CD14-positive monocyte (primary cell): ENCODE measurements around the gene MCM3AP. TPM values are rescaled to one million over a fixed set of nuclear protein-coding genes. Genes with fewer than 3 reads are reported as not detected.
"Not testable (repeated sequence)": the region's sequence is repeated elsewhere in the genome, so short reads cannot be mapped to it uniquely, and the experiment has no call there.

ENCODE experiments used
- DNase-seq, 3 donors: peaks; one replicate each; pipeline ENCODE4 v3.0.0-alpha.2; 2011 to 2022
- H2AFZ ChIP-seq: 2 replicates; pipeline ENCODE4 v1.6.0; 2012; ENCODE audit warnings: mild to moderate bottlenecking, low read depth, low read length, inconsistent platforms; ENCODE audit not compliant: insufficient read depth, poor library complexity, severe bottlenecking
- H3K27ac ChIP-seq, 2 donors: 1 replicate in 1 of 2; 2 replicates in 1 of 2; pipeline ENCODE4 v1.5.1; 2012 to 2013; ENCODE audit warnings: low read length in 2 of 2, control low read depth in 1 of 2, inconsistent platforms in 1 of 2, low read depth in 1 of 2, mild to moderate bottlenecking in 1 of 2
- H3K27me3 ChIP-seq, 2 donors: one replicate each; pipeline versions ENCODE4 v1.6.0 to v1.6.1; 2011 to 2013; ENCODE audit warnings: low read length in 2 of 2; ENCODE audit not compliant: control insufficient read depth in 2 of 2, insufficient read depth in 2 of 2
- H3K36me3 ChIP-seq, 2 donors: replicated peaks in 1 of 2; 1 replicate in 1 of 2; 2 replicates in 1 of 2; pipeline versions ENCODE4 v1.5.1 to v1.6.1; 2012 to 2013; ENCODE audit warnings: low read length in 2 of 2, control low read depth in 1 of 2, inconsistent platforms in 1 of 2, mild to moderate bottlenecking in 1 of 2; ENCODE audit not compliant: insufficient read depth in 2 of 2, control insufficient read depth in 1 of 2
- H3K4me1 ChIP-seq, 2 donors: 1 replicate in 1 of 2; 2 replicates in 1 of 2; pipeline versions ENCODE4 v1.5.1 to v1.6.1; 2012 to 2013; ENCODE audit warnings: low read length in 2 of 2, control low read depth in 1 of 2, inconsistent platforms in 1 of 2, mild to moderate bottlenecking in 1 of 2, moderate library complexity in 1 of 2; ENCODE audit not compliant: insufficient read depth in 2 of 2, control insufficient read depth in 1 of 2
- H3K4me2 ChIP-seq: replicated peaks from 2 replicates; pipeline ENCODE3; 2012; ENCODE audit warnings: low read length, moderate library complexity, mild to moderate bottlenecking; ENCODE audit not compliant: poor library complexity, severe bottlenecking; ENCODE audit errors: extremely low read depth
- H3K4me3 ChIP-seq, 3 experiments: fragments of 200-600 bp in 1 of 3; sonication (generic) in 1 of 3; replicated peaks in 1 of 3; 1 replicate in 2 of 3; 2 replicates in 1 of 3; pipeline ENCODE4 v1.5.1; 2011 to 2013; ENCODE audit warnings: low read length in 3 of 3, mild to moderate bottlenecking in 3 of 3, control low read depth in 2 of 3, low read depth in 2 of 3, inconsistent platforms in 1 of 3, moderate library complexity in 1 of 3
- H3K79me2 ChIP-seq: 2 replicates; pipeline ENCODE4 v1.6.0; 2012; ENCODE audit warnings: mild to moderate bottlenecking, control low read depth, inconsistent platforms, low read length, moderate library complexity; ENCODE audit not compliant: insufficient read depth
- H3K9ac ChIP-seq: 2 replicates; pipeline ENCODE4 v1.6.0; 2017; ENCODE audit warnings: low read length, mild to moderate bottlenecking; ENCODE audit not compliant: insufficient read depth, poor library complexity, severe bottlenecking
- H3K9me3 ChIP-seq, 2 donors: replicated peaks in 1 of 2; 1 replicate in 1 of 2; 2 replicates in 1 of 2; pipeline versions ENCODE4 v1.5.1 to v1.6.1; 2012 to 2013; ENCODE audit warnings: low read length in 2 of 2, control low read depth in 1 of 2; ENCODE audit not compliant: control insufficient read depth in 1 of 2, insufficient read depth in 1 of 2
- H4K20me1 ChIP-seq: 2 replicates; pipeline ENCODE4 v1.6.0; 2012; ENCODE audit warnings: mild to moderate bottlenecking, low read length, control low read depth, moderate library complexity; ENCODE audit not compliant: insufficient read depth
- H3K27ac Mint-ChIP-seq, 7 donors: one replicate each; pipeline ENCODE4 v1.8.0; 2020; ENCODE audit warnings: mild to moderate bottlenecking in 7 of 7, mixed read lengths in 7 of 7, moderate library complexity in 6 of 7, inconsistent platforms in 2 of 7
- H3K27me3 Mint-ChIP-seq, 3 donors: one replicate each; pipeline ENCODE4 v1.8.0; 2021 to 2022; ENCODE audit warnings: low read depth in 3 of 3, mild to moderate bottlenecking in 3 of 3, mixed read lengths in 3 of 3, moderate library complexity in 3 of 3, inconsistent platforms in 1 of 3
- H3K36me3 Mint-ChIP-seq, 2 donors: one replicate each; pipeline ENCODE4 v1.8.0; 2020; ENCODE audit warnings: mixed read lengths in 2 of 2, inconsistent platforms in 1 of 2, mild to moderate bottlenecking in 1 of 2
- H3K4me1 Mint-ChIP-seq: one replicate; pipeline ENCODE4 v1.8.0; 2020; ENCODE audit warnings: mild to moderate bottlenecking, mixed read lengths
- H3K4me3 Mint-ChIP-seq, 2 donors: one replicate each; pipeline ENCODE4 v1.8.0; 2020; ENCODE audit warnings: mild to moderate bottlenecking in 2 of 2, mixed read lengths in 2 of 2, moderate library complexity in 1 of 2
- H3K9me3 Mint-ChIP-seq, 7 donors: one replicate each; pipeline ENCODE4 v1.8.0; 2020 to 2022; ENCODE audit warnings: mixed read lengths in 7 of 7, mild to moderate bottlenecking in 6 of 7, moderate library complexity in 6 of 7, inconsistent platforms in 2 of 7
- WGBS: methylation state at CpG from one replicate; pipeline ENCODE4 v1.1.5; 2013; ENCODE audit warnings: missing lambda C conversion rate; ENCODE audit not compliant: insufficient coverage; 5-methylcytosine and 5-hydroxymethylcytosine counted together
- intact Hi-C, 2 donors: fragments of 100-400 bp; cut with micrococcal nuclease; formaldehyde crosslinking; loops; one replicate each; pipeline versions ENCODE4 v1.15.0 to v1.15.1; 2023
- polyA plus RNA-seq, 3 donors: library from polyadenylated mRNA; depleted of rRNA in 1 of 3; unstranded in 2 of 3; stranded (reverse) in 1 of 3; fragments of 300-500 nt in 2 of 3; fragments of >200 nt in 1 of 3; fragmentation: Illumina TruSeq in 2 of 3; gene quantifications; 1 replicate in 2 of 3; 2 replicates in 1 of 3; pipeline ENCODE4 v1.2.3, GENCODE V29; 2012 to 2021
- TF ChIP-seq, protein P1 (sequence below): fragments of 200-600 bp; IDR thresholded peaks from one replicate; pipeline ENCODE4 v1.8.0; 2022; ENCODE audit warnings: antibody characterized with exemption, mild to moderate bottlenecking

The MCM3AP gene
- polyA plus RNA-seq, 3 donors = 30.9 to 62.4 (median 32.7) TPM

DNA sequence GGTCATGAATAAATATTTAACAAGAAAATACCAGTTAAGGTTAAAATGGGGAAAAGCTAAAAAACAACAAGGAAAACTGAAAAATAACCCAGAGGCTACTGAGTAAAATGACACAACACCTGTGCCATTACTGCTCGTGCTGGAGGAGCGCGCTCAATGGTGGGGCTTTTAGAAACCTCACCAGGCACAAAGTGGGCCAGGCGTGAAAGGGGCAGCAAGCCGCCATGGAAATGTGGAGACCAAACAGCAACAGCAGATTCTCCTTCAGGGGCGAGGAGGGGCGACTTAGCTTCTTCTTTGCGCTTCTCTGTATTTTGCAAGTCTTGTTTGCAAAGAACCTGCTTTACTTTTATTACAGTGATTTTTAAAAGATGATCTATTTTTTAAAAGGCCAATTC lies 82.2 kb downstream of the MCM3AP start:
- H4K20me1 ChIP-seq = no peaks in the 10 kb centered on the region
- WGBS = 93% methylated on average over 5 of the region's 8 CpGs
- no peaks in the 10 kb centered on the region for H3K4me1 ChIP-seq
- H3K4me2 ChIP-seq = no peak overlapping the region
- no peak overlapping the region for H3K27ac ChIP-seq
- peaks cover 2 to 49% of the 10 kb centered on the region in 2 donors for H3K36me3 ChIP-seq
- no peak overlapping the region for H3K4me3 ChIP-seq
- H3K9ac ChIP-seq = no peak overlapping the region
- H3K4me3 Mint-ChIP-seq = no peak overlapping the region
- H3K4me1 Mint-ChIP-seq = no peaks in the 10 kb centered on the region
- no peaks in the 10 kb centered on the region for H3K9me3 ChIP-seq
- intact Hi-C loops = no loop called here
- H3K9me3 Mint-ChIP-seq = no peaks in the 10 kb centered on the region
- H3K36me3 Mint-ChIP-seq = peaks cover 39 to 47% of the 10 kb centered on the region in 2 donors
- no peak for DNase-seq
- H3K27ac Mint-ChIP-seq = no peak overlapping the region
- H3K79me2 ChIP-seq = no peaks in the 10 kb centered on the region
- TF ChIP-seq, protein P1, sequence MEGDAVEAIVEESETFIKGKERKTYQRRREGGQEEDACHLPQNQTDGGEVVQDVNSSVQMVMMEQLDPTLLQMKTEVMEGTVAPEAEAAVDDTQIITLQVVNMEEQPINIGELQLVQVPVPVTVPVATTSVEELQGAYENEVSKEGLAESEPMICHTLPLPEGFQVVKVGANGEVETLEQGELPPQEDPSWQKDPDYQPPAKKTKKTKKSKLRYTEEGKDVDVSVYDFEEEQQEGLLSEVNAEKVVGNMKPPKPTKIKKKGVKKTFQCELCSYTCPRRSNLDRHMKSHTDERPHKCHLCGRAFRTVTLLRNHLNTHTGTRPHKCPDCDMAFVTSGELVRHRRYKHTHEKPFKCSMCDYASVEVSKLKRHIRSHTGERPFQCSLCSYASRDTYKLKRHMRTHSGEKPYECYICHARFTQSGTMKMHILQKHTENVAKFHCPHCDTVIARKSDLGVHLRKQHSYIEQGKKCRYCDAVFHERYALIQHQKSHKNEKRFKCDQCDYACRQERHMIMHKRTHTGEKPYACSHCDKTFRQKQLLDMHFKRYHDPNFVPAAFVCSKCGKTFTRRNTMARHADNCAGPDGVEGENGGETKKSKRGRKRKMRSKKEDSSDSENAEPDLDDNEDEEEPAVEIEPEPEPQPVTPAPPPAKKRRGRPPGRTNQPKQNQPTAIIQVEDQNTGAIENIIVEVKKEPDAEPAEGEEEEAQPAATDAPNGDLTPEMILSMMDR = no peak
- H2AFZ ChIP-seq = no peak overlapping the region
- no peaks in the 10 kb centered on the region for H3K27me3 ChIP-seq
- peaks cover 0 to 3% (median 0%) of the 10 kb centered on the region in 3 donors for H3K27me3 Mint-ChIP-seq

DNA sequence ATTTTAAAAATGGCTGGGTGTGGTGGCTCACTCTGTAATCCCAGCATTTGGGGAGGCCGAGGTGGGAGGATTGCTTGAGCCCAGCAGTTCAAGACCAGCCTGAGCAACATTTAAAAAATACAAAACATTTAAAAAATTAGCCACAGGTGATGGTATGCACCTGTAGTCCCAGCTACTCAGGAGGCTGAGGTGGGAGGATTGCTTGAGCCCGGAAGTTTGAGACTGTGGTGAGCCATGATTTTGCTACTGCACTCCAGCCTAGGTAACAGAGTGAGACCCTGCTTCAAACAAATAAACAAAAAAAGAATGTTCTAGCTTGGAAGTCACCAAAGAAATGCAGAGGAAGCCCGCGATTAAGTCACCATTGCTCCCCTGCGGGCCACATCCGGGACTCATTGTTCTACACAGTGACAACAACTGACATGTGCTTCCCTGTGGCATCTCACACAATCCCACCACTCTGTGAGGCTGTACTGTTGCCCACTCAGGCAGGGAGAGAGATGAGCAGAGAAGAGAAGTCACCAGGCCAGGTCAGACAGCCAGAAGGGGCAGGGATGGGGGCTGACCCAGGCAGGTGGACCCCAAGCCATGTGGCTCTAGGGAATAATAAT lies 82.7 kb downstream of the MCM3AP start:
- H3K4me3 Mint-ChIP-seq = no peak overlapping the region
- Histone ChIP-seq H3K9ac (no peak overlapping the region), H3K9me3 (no peaks in the 10 kb centered on the region), H3K27me3 (no peaks in the 10 kb centered on the region), H3K4me3 (no peak overlapping the region), H3K36me3 (peaks cover 2 to 49% of the 10 kb centered on the region in 2 donors), H3K4me1 (no peaks in the 10 kb centered on the region), H4K20me1 (no peaks in the 10 kb centered on the region), H2AFZ (no peak overlapping the region), H3K27ac (no peak overlapping the region), H3K4me2 (no peak overlapping the region), H3K79me2 (no peaks in the 10 kb centered on the region)
- DNase-seq = no peak
- H3K27ac Mint-ChIP-seq = no peak overlapping the region
- H3K9me3 Mint-ChIP-seq = no peaks in the 10 kb centered on the region
- intact Hi-C loops = no loop called here
- peaks cover 0 to 3% (median 0%) of the 10 kb centered on the region in 3 donors for H3K27me3 Mint-ChIP-seq
- 80% methylated on average over 1 of the region's 6 CpGs for WGBS
- H3K4me1 Mint-ChIP-seq = no peaks in the 10 kb centered on the region
- peaks cover 40 to 45% of the 10 kb centered on the region in 2 donors for H3K36me3 Mint-ChIP-seq
- TF ChIP-seq, protein P1 = no peak

DNA sequence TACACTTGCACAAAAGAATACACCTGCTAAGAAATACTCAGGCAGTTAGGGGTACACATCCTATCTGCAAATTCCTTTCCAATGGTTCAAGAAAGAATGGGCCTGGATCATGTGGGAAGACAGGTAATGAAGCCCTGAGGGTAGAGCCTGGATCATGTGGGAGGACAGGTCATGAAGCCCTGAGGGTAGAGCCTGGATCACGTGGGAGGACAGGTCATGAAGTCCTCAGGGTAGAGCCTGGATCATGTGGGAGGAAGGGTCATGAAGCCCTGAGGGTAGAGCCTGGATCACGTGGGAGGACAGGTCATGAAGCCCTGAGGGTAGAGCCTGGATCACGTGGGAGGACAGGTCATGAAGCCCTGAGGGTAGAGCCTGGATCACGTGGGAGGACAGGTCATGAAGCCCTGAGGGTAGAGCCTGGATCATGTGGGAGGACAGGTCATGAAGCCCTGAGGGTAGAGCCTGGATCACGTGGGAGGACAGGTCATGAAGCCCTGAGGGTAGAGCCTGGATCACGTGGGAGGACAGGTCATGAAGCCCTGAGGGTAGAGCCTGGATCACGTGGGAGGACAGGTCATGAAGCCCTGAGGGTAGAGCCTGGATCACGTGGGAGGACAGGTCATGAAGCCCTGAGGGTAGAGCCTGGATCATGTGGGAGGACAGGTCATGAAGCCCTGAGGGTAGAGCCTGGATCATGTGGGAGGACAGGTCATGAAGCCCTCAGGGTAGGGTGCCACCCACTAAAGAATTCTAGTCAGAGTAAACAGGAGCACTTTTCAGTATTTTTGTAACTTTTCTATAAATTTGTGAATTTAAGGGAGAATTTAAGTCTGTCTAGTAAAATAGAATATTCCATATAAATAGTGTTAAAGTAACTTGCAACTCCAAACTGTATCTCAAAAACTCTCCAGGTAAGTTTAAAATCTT lies 84.3 kb downstream of the MCM3AP start:
- H3K9me3 Mint-ChIP-seq, DNase-seq, H4K20me1 ChIP-seq, H3K27me3 ChIP-seq, H3K79me2 ChIP-seq, intact Hi-C loops, H3K4me2 ChIP-seq, H3K4me1 ChIP-seq, H3K27me3 Mint-ChIP-seq, H3K9ac ChIP-seq, H3K4me1 Mint-ChIP-seq, H3K4me3 ChIP-seq, H2AFZ ChIP-seq, H3K4me3 Mint-ChIP-seq, H3K27ac ChIP-seq, H3K9me3 ChIP-seq: not testable (repeated sequence)
- peaks cover 5 to 48% of the 10 kb centered on the region in 2 donors for H3K36me3 ChIP-seq
- 100% methylated on average over 1 of the region's 8 CpGs for WGBS
- peak overlapping the region in 2 of 7 donors; percentile 71 to 83 for H3K27ac Mint-ChIP-seq
- H3K36me3 Mint-ChIP-seq = peaks cover 42 to 50% of the 10 kb centered on the region in 2 donors
